Karpas-422 (cell line): ENCODE measurements around the gene PIGB. TPM values are rescaled to one million over a fixed set of nuclear protein-coding genes. Genes with fewer than 3 reads are reported as not detected.
"Not testable (repeated sequence)": the region's sequence is repeated elsewhere in the genome, so short reads cannot be mapped to it uniquely, and the experiment has no call there.

Source experiments
- DNase-seq: peaks from one replicate; pipeline ENCODE4 v3.0.0-alpha.2; 2015
- H2AFZ ChIP-seq: fragments of 200-600 bp; sonication (generic); 2 replicates; pipeline ENCODE4 v1.6.1; 2014; ENCODE audit warnings: antibody characterized with exemption, low read length, mixed read lengths
- H3K27ac ChIP-seq: fragments of 200-600 bp; sonication (generic); 2 replicates; pipeline ENCODE4 v1.5.1; 2014; ENCODE audit warnings: mild to moderate bottlenecking, low read length, moderate library complexity
- H3K27me3 ChIP-seq: fragments of 200-600 bp; sonication (generic); 2 replicates; pipeline ENCODE4 v1.6.1; 2014; ENCODE audit warnings: low read length, mixed read lengths
- H3K36me3 ChIP-seq: fragments of 200-600 bp; sonication (generic); 2 replicates; pipeline ENCODE4 v1.6.1; 2014; ENCODE audit warnings: low read length, mixed read lengths; ENCODE audit not compliant: insufficient read depth
- H3K4me1 ChIP-seq: fragments of 200-600 bp; sonication (generic); 2 replicates; pipeline ENCODE4 v1.6.1; 2014; ENCODE audit warnings: mild to moderate bottlenecking, low read length, mixed read lengths
- H3K4me2 ChIP-seq: fragments of 200-600 bp; sonication (generic); 2 replicates; pipeline ENCODE4 v1.6.1; 2014; ENCODE audit warnings: low read length, low read depth, mild to moderate bottlenecking; ENCODE audit not compliant: poor library complexity, severe bottlenecking
- H3K4me3 ChIP-seq: fragments of 200-600 bp; sonication (generic); 2 replicates; pipeline ENCODE4 v1.5.1; 2014; ENCODE audit warnings: mild to moderate bottlenecking, antibody characterized with exemption, low read length, mixed read lengths
- H3K79me2 ChIP-seq: fragments of 200-600 bp; sonication (generic); 2 replicates; pipeline ENCODE4 v1.6.1; 2014; ENCODE audit warnings: mild to moderate bottlenecking, low read length, mixed read lengths
- H3K9ac ChIP-seq: fragments of 200-600 bp; sonication (generic); 2 replicates; pipeline ENCODE4 v1.6.0; 2014; ENCODE audit warnings: low read length
- H3K9me2 ChIP-seq: fragments of 200-600 bp; sonication (generic), shearing (Covaris generic); replicated peaks from 2 replicates; pipeline ENCODE4 v1.6.0; 2014; ENCODE audit warnings: mild to moderate bottlenecking, low read length, moderate library complexity; ENCODE audit not compliant: insufficient read depth
- H3K9me3 ChIP-seq: fragments of 300-700, 200-600 bp; sonication (generic); 2 replicates; pipeline ENCODE4 v1.6.1; 2014; ENCODE audit warnings: low read length, mixed read lengths
- H4K20me1 ChIP-seq: fragments of 200-600 bp; sonication (generic); 2 replicates; pipeline ENCODE4 v1.6.1; 2014; ENCODE audit warnings: mild to moderate bottlenecking, antibody characterized with exemption, low read length, low read depth; ENCODE audit not compliant: insufficient read depth
- total RNA-seq: library from RNA; depleted of rRNA; stranded (reverse); fragments of >200 nt; shearing (Covaris generic); gene quantifications from 2 replicates; pipeline ENCODE4 v1.2.3, GENCODE V29; 2014; ENCODE audit warnings: low replicate concordance; rRNA removed

Gene PIGB
- total RNA-seq, result 15.6 and 46.6 TPM in 2 replicates

DNA sequence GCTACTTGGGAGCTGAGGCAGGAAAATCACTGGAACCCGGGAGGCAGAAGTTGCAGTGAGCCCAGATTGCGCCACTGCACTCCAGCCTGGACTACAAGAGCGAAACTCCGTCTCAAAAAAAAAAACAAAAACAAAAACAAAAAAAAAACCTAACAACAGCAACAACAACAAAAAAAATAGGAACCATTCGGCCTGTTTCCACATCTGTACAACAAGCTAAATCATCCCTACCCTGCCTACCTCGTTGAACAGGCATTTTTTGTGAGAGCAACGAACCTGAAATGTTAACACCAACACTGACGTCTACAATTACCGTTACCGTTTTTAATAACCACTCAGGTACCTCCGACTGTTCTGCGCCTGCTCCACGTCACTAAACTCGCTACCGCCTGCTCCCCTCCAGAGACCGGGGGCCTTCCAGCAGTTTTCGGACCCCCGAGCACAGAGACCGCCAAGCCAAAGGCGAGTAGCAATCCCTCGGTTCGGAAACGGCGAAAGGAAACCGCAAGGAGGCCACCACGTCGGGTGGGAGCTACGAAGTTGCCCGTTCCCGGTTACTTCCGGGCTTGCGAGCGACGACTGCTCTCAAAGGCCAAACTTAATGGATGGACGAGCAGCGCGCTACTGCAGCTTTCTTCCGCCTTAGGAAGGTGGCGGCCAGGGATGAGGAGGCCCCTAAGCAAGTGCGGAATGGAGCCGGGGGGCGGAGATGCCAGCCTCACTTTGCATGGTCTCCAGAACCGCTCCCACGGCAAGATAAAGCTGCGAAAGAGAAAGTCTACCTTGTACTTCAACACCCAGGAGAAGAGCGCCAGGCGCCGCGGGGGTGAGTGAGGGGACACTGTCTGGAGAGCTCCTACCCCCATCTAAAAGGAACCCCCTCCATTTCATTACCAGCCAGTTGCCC, at the start of gene PIGB, which contains the start of gene PIGBOS1:
PIGB (plus strand) TSS at position 635 of the 907 bp plus-strand sequence; CDS start at position 664, 29 bp downstream.
PIGBOS1 (minus strand) TSS at position 536 of the 907 bp plus-strand sequence. CDS start 1,331 bp downstream, outside the sequence.
- Histone ChIP-seq H2AFZ (peak within 1 kb of the TSS; percentile 82; the same call in 1 of the 2 replicates), H3K27me3 (no peaks in the 10 kb centered on the region), H3K79me2 (peaks cover 89% of the 10 kb centered on the region), H3K4me2 (peak within 1 kb of the TSS; percentile 96), H4K20me1 (no peaks in the 10 kb centered on the region), H3K9me3 (no peaks in the 10 kb centered on the region), H3K9me2 (no peaks in the 10 kb centered on the region), H3K36me3 (peaks cover 5% of the 10 kb centered on the region; the same call in 1 of the 2 replicates), H3K4me3 (peak within 1 kb of the TSS; percentile 94), H3K27ac (peak within 1 kb of the TSS; percentile 83), H3K4me1 (peaks cover 40% of the 10 kb centered on the region), H3K9ac (peak within 1 kb of the TSS; percentile 95)
- peak; percentile 96 for DNase-seq

- H3K9me3 ChIP-seq, result no peaks in the 10 kb centered on the region
- DNase-seq, result no peak
- no peaks in the 10 kb centered on the region for H3K9me2 ChIP-seq
- H3K4me2 ChIP-seq, result no peak overlapping the region
- H3K9ac ChIP-seq, result no peak overlapping the region
- H3K4me1 ChIP-seq, result peaks cover 9% of the 10 kb centered on the region
- no peak overlapping the region for H2AFZ ChIP-seq
- no peaks in the 10 kb centered on the region for H3K79me2 ChIP-seq
- no peaks in the 10 kb centered on the region for H4K20me1 ChIP-seq
- no peak overlapping the region for H3K4me3 ChIP-seq
- H3K36me3 ChIP-seq, result no peaks in the 10 kb centered on the region
- H3K27me3 ChIP-seq, result no peaks in the 10 kb centered on the region
- H3K27ac ChIP-seq, result no peak overlapping the region
Observed at GRCh38 chr15:55270291-55270690, 48.7 kb upstream of the PIGB start.

DNA sequence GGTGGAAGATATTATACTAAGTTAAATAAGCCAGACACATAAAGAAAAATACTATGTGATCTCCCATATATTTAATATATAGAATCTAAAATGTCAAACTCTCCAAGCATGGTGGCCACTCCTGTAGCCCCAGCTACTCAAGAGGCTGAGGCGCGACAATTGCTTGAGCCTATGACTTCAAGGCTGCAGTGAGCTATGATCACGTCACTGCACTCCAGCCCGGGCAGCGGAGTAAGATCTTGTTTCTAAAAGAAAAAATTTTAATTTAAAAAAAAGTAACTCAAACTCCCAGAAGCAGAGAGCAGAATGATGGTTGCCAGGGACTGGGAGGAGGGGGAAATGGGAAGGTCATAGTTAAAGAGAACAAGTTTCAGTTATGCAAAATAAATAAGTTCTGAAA, 42.7 kb upstream of the PIGB start:
- H3K36me3 ChIP-seq, result no peaks in the 10 kb centered on the region
- H3K27me3 ChIP-seq, result no peaks in the 10 kb centered on the region
- no peak overlapping the region for H3K9ac ChIP-seq
- H3K9me2 ChIP-seq, result no peaks in the 10 kb centered on the region
- no peaks in the 10 kb centered on the region for H3K79me2 ChIP-seq
- H3K4me3 ChIP-seq, result no peak overlapping the region
- H2AFZ ChIP-seq, result no peak overlapping the region
- no peak for DNase-seq
- H4K20me1 ChIP-seq, result no peaks in the 10 kb centered on the region
- H3K27ac ChIP-seq, result no peak overlapping the region
- H3K4me2 ChIP-seq, result no peak overlapping the region
- H3K4me1 ChIP-seq, result no peaks in the 10 kb centered on the region
- H3K9me3 ChIP-seq, result no peaks in the 10 kb centered on the region

GRCh38 chr15:55277116-55277564, 41.9 kb upstream of the PIGB start:
- Histone ChIP-seq H3K4me2 (no peak overlapping the region), H2AFZ (no peak overlapping the region), H3K27me3 (no peaks in the 10 kb centered on the region), H3K9me3 (no peaks in the 10 kb centered on the region), H3K27ac (no peak overlapping the region), H3K36me3 (no peaks in the 10 kb centered on the region), H4K20me1 (no peaks in the 10 kb centered on the region), H3K79me2 (no peaks in the 10 kb centered on the region), H3K9me2 (no peaks in the 10 kb centered on the region), H3K9ac (no peak overlapping the region), H3K4me3 (no peak overlapping the region), H3K4me1 (no peaks in the 10 kb centered on the region)
- no peak for DNase-seq

DNA sequence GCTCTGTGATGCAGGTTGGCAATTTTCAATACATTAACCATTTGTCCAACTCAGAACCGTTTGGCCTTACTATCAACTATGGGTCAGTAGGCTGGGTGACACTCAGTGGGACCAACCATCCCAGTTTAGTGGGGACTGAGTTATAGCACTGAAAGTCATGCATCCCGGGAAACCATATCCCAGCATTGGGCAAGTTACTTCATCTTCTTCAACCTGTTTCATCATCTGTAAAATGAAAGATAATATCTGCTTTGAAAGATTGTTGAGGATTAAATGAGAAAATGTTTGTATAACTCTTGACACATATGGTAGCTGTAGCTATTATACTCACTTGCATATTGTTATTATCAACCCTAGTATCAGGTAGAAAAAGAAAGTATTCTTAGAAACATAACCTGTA, 41.3 kb upstream of the PIGB start:
- Histone ChIP-seq H3K27ac (no peak overlapping the region), H3K4me3 (no peak overlapping the region), H3K9ac (no peak overlapping the region), H3K4me1 (no peaks in the 10 kb centered on the region), H3K9me3 (no peaks in the 10 kb centered on the region), H4K20me1 (no peaks in the 10 kb centered on the region), H3K27me3 (no peaks in the 10 kb centered on the region), H3K36me3 (no peaks in the 10 kb centered on the region), H3K4me2 (no peak overlapping the region), H3K9me2 (no peaks in the 10 kb centered on the region), H2AFZ (no peak overlapping the region), H3K79me2 (no peaks in the 10 kb centered on the region)
- no peak for DNase-seq

DNA sequence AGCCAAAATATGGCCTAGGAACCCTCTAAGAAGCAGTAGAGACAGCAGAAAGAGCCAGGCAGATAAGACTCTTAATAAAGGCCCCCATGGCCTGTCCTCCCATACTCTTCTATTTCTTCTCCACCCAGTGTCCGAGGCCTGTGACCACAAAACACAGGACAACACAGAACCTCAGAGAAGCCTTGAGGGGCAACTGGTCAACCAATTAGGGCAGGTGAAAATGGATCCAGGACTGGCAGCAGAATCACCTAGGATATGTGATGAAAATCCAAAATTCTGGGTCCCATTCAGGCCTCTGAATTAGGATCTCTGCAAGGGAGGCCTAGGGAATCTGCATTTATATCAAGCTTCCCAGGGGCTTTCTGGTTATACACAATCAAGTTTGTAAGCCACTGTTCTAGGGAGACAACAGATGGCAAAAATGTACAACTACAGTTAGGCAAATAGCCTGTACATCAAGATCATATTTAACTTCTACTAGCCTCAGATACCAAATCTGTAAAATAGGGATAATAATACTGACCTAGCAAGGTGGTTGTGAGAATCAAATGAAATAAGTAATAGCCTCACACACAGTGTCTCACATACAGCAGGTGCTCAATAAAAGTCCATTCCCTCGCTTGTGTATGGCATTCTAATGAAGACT, 39.8 kb upstream of the PIGB start:
- no peaks in the 10 kb centered on the region for H3K79me2 ChIP-seq
- no peaks in the 10 kb centered on the region for H3K36me3 ChIP-seq
- DNase-seq, result no peak
- no peak overlapping the region for H3K9ac ChIP-seq
- H3K9me2 ChIP-seq, result no peaks in the 10 kb centered on the region
- H3K4me2 ChIP-seq, result no peak overlapping the region
- no peak overlapping the region for H2AFZ ChIP-seq
- no peaks in the 10 kb centered on the region for H3K27me3 ChIP-seq
- no peaks in the 10 kb centered on the region for H3K4me1 ChIP-seq
- no peak overlapping the region for H3K4me3 ChIP-seq
- no peaks in the 10 kb centered on the region for H3K9me3 ChIP-seq
- H3K27ac ChIP-seq, result no peak overlapping the region
- no peaks in the 10 kb centered on the region for H4K20me1 ChIP-seq

DNA sequence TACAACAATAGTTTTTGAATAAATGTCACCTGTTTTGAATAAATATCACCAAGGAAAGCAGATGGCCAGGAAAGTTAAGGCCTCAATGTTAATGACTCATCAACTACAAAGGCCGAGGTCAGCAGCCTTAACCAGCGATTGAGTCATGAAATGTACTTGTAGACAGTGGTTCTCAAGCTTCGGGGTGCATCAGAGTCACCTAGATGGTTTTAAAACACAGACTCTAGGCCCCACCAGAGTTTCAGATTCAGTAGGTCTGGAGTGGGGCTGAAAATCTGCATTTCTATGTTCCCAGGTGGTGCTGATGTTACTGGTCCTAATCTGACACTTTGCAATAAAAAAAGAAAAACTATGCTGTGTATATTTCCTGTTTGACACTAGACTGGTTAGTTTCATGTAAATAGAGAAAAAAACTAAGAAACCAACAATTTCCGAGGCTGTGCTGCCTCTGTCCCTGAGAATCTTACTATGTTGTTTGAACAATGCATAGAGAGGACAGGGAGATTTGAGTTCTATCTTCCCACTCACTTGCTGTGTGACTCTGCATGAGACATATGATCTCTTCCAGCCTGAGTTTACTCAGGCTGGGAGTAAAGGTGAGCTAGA, 39.2 kb upstream of the PIGB start:
- DNase-seq, result no peak
- H3K9ac ChIP-seq, result no peak overlapping the region

DNA sequence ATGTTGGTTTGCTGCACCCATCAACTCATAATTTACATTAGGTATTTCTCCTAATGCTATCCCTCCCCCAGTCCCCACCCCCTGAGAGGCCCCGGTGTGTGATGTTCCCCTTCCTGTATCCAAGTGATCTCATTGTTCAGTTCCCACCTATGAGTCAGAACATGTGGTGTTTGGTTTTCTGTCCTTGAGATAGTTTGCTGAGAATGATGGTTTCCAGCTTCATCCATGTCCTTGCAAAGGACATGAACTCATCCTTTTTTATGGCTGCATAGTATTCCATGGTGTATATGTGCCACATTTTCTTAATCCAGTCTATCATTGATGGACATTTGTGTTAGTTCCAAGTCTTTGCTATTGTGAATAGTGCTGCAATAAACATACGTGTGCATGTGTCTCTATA, 38.4 kb upstream of the PIGB start:
- H3K27me3 ChIP-seq, H3K9me3 ChIP-seq, H3K27ac ChIP-seq, H2AFZ ChIP-seq, H3K4me1 ChIP-seq, H3K9ac ChIP-seq, H3K4me2 ChIP-seq, DNase-seq, H3K79me2 ChIP-seq, H3K36me3 ChIP-seq, H4K20me1 ChIP-seq, H3K4me3 ChIP-seq, H3K9me2 ChIP-seq: not testable (repeated sequence)

More for the DNA sequence above, 39.2 kb upstream of the PIGB start:
- H3K9me3 ChIP-seq, result no peaks in the 10 kb centered on the region
- no peaks in the 10 kb centered on the region for H3K4me1 ChIP-seq
- H3K4me2 ChIP-seq, result no peak overlapping the region
- no peak overlapping the region for H3K4me3 ChIP-seq
- H3K9me2 ChIP-seq, result no peaks in the 10 kb centered on the region
- no peaks in the 10 kb centered on the region for H3K27me3 ChIP-seq
- no peaks in the 10 kb centered on the region for H4K20me1 ChIP-seq
- no peak overlapping the region for H3K27ac ChIP-seq
- no peak overlapping the region for H2AFZ ChIP-seq
- no peaks in the 10 kb centered on the region for H3K36me3 ChIP-seq
- no peaks in the 10 kb centered on the region for H3K79me2 ChIP-seq
